Heart left ventricle (tissue), 16 donors: Measurements from ENCODE around the gene APOBEC3G. TPM values are rescaled to one million over a fixed set of nuclear protein-coding genes. Genes with fewer than 3 reads are reported as not detected.

Experiments used
- ATAC-seq, 4 donors: fragments of 200-7000 bp; cut with Tn5 transposase; one replicate each; pipeline ENCODE4 v1.9.1; 2020 to 2022; ENCODE audit warnings: moderate library complexity in 4 of 4, mild to moderate bottlenecking in 3 of 4, moderate number of reproducible peaks in 1 of 4
- DNase-seq, 5 donors: peaks; one replicate each; pipeline ENCODE4 v3.0.0-alpha.2; 2020
- H3K27ac ChIP-seq, 12 donors: fragments of 200-600 bp; sonication (generic) in 4 of 12; one replicate each; pipeline versions ENCODE4 v1.5.0 to v1.8.0; 2016 to 2022; ENCODE audit warnings: mild to moderate bottlenecking in 2 of 12
- H3K27me3 ChIP-seq, 9 donors: fragments of 200-600 bp; sonication (generic) in 2 of 9; one replicate each; pipeline versions ENCODE4 v1.5.1 to v1.8.0; 2016 to 2022; ENCODE audit warnings: mild to moderate bottlenecking in 3 of 9
- H3K36me3 ChIP-seq, 9 donors: fragments of 200-600 bp; sonication (generic) in 2 of 9; one replicate each; pipeline versions ENCODE4 v1.5.0 to v1.8.0; 2018 to 2022; ENCODE audit warnings: mild to moderate bottlenecking in 2 of 9
- H3K4me1 ChIP-seq, 12 donors: fragments of 200-600 bp; sonication (generic) in 4 of 12; one replicate each; pipeline versions ENCODE4 v1.5.0 to v1.8.0; 2016 to 2022; ENCODE audit warnings: mild to moderate bottlenecking in 3 of 12
- H3K4me3 ChIP-seq, 12 donors: fragments of 200-600 bp; sonication (generic) in 4 of 12; one replicate each; pipeline versions ENCODE4 v1.5.0 to v1.8.0; 2017 to 2022; ENCODE audit warnings: mild to moderate bottlenecking in 9 of 12, moderate library complexity in 4 of 12
- H3K9me3 ChIP-seq, 12 donors: fragments of 200-600 bp; sonication (generic) in 4 of 12; one replicate each; pipeline versions ENCODE4 v1.5.0 to v1.8.0; 2016 to 2022; ENCODE audit warnings: mild to moderate bottlenecking in 1 of 12
- CTCF ChIP-seq, 12 donors: fragments of 200-600 bp; sonication (generic) in 4 of 12; IDR thresholded peaks; one replicate each; pipeline versions ENCODE4 v1.5.0 to v1.8.0; 2018 to 2022; ENCODE audit warnings: antibody characterized with exemption in 12 of 12, mild to moderate bottlenecking in 5 of 12
- POLR2A ChIP-seq, 2 donors: fragments of 450-650 bp; IDR thresholded peaks; one replicate each; pipeline ENCODE4 v1.6.1; 2017; ENCODE audit warnings: antibody characterized with exemption in 2 of 2, mild to moderate bottlenecking in 2 of 2, moderate library complexity in 2 of 2
- WGBS, 4 donors: extraction: QIAGEN DNeasy Blood & Tissue Kit in 2 of 4; methylation state at CpG; one replicate each; pipeline versions ENCODE4 v1.1.5 to v1.1.7; 2013 to 2018; 5-methylcytosine and 5-hydroxymethylcytosine counted together
- intact Hi-C, 10 donors: fragments of 100-400 bp; cut with DNase I; formaldehyde crosslinking; loops; one replicate each; pipeline versions ENCODE4 v1.11.1 to v1.14.2; 2022
- polyA plus RNA-seq, 2 donors: library from polyadenylated mRNA; stranded (reverse); fragments of 200-250 nt; gene quantifications; one replicate each; pipeline ENCODE4 v1.2.3, GENCODE V29; 2013
- total RNA-seq, 9 donors: library from RNA; depleted of rRNA in 2 of 9; stranded (reverse); fragments of >200 nt in 2 of 9; fragmentation: NEBNext Ultra II Directional in 3 of 9; extraction: Animal tissue kit (Norgen Biotek cat#: 25700) in 3 of 9; gene quantifications; one replicate each; pipeline versions ENCODE4 v1.1.0 to v1.2.4, GENCODE V29; 2016 to 2023
- donor health status: ischemic (EF 13 %, LVEDD 7.1; RV severe dilation, severe dysfunction).
- donor health status: healthy with polysubstance abuse.
- donor health status: DM: no; HTN: yes; CAD: no.
- donor health status: DM: no; HTN: no; CAD: no.
- donor health status: ischemic (EF 25% LVEDD 6.9; RV normal size, moderate dysfunction).
- donor health status: ischemic (EF 25% LVEDD 5.7; RV mildly dilated, moderate dysfunction).
- donor health status: healthy.
- donor health status: DM: yes; HTN: yes; CAD: no.
- donor health status: ischemic (EF 35%, LVEDD 5.7; RV mildly dilated, moderate dysfunction).
- donor health status: nonischemic (EF 11% LVEDD 7.7; RV severe dilation, severe dysfunction).
- donor health status: DM: yes; HTN: yes; CAD: no.
- donor health status: PGD.
- donor health status: ischemic (EF 29% LVEDD 5.4; RV normal size, mild dysfunction).
- donor health status: nonischemic (EF 23%, LVEDD 6.1; RV moderate dilation, normal function).

The APOBEC3G gene
- total and polyA plus RNA-seq, 11 donors, result 1.8 to 21.9 (median 3.3) TPM

- Histone ChIP-seq H3K9me3 (no peaks in the 10 kb centered on the region), H3K36me3 (peaks cover 0 to 65% (median 19%) of the 10 kb centered on the region in 9 donors), H3K4me1 (peaks cover 0 to 29% (median 6%) of the 10 kb centered on the region in 12 donors), H3K27me3 (no peaks in the 10 kb centered on the region), H3K4me3 (no peak overlapping the region), H3K27ac (no peak overlapping the region)
- DNase-seq, result no peak
- TF ChIP-seq POLR2A (IDR thresholded peaks at IDR 0.05) (no peak), CTCF (IDR thresholded peaks at IDR 0.05) (no peak)
- intact Hi-C loops, result loop anchor here in 2 of 10 donors (5.0 to 10.0 kb wide), 2 partner anchors 264 to 372 kb away; partner anchors contain the start of gene CBX6 (in 1 of the 2)
- ATAC-seq, result no peak
- 88 to 91% (median 91%) methylated on average over 6 to 8 of the region's 8 CpGs for WGBS, 4 donors
These were observed 59.2 kb downstream of the APOBEC3G start for GRCh38 chr22:39136317-39136716.

Other genes with a start within 250 kb of the APOBEC3G start
- 10 to 100 TPM; 15.4 to 34.0 (median 20.7) TPM for gene NPTXR, start 233.2 kb upstream of the APOBEC3G start, total RNA-seq
- gene NPTXR, start 233.2 kb upstream of the APOBEC3G start, polyA plus RNA-seq, result 10 to 100 TPM; 18.8 to 19.1 TPM
- gene CBX6, start 205.1 kb upstream of the APOBEC3G start, total RNA-seq, result 10 to 100 TPM; 28.3 to 59.0 (median 43.9) TPM
- gene CBX6, start 205.1 kb upstream of the APOBEC3G start, polyA plus RNA-seq, result 10 to 100 TPM; 21.1 to 43.5 TPM
- gene APOBEC3A, start 119.7 kb upstream of the APOBEC3G start, total RNA-seq, result 1 to 10 TPM in 3 of 9 donors, under 1 TPM in 3, not detected in 3; 0.36 to 7.7 (median 1.4) TPM
- gene APOBEC3A, start 119.7 kb upstream of the APOBEC3G start, polyA plus RNA-seq, result 1 to 10 TPM in 1 of 2 donors, under 1 TPM in 1; 0.58 to 1.4 TPM
- gene APOBEC3B, start 94.9 kb upstream of the APOBEC3G start, total RNA-seq, result 10 to 100 TPM in 1 of 9 donors, 1 to 10 TPM in 3, under 1 TPM in 3, not detected in 2; 0.49 to 10.3 (median 1.1) TPM
- gene APOBEC3B, start 94.9 kb upstream of the APOBEC3G start, polyA plus RNA-seq, result 1 to 10 TPM in 1 of 2 donors, under 1 TPM in 1; 0.85 to 1.0 TPM
- gene APOBEC3C, start 63.0 kb upstream of the APOBEC3G start, total RNA-seq, result 10 to 100 TPM in 8 of 9 donors, 1 to 10 TPM in 1; 7.3 to 53.8 (median 26.3) TPM
- gene APOBEC3C, start 63.0 kb upstream of the APOBEC3G start, polyA plus RNA-seq, result 10 to 100 TPM; 12.3 to 24.9 TPM
- gene APOBEC3D, start 56.1 kb upstream of the APOBEC3G start, total RNA-seq, result 1 to 10 TPM in 4 of 9 donors, under 1 TPM in 5; 0.20 to 4.7 (median 0.87) TPM
- gene APOBEC3D, start 56.1 kb upstream of the APOBEC3G start, polyA plus RNA-seq, result 1 to 10 TPM in 1 of 2 donors, under 1 TPM in 1; 0.80 to 1.4 TPM
- gene APOBEC3F, start 36.4 kb upstream of the APOBEC3G start, total RNA-seq, result 10 to 100 TPM in 2 of 9 donors, 1 to 10 TPM in 7; 1.2 to 18.2 (median 4.3) TPM
- 1 to 10 TPM; 1.4 to 9.6 TPM for gene APOBEC3F, start 36.4 kb upstream of the APOBEC3G start, polyA plus RNA-seq
- gene APOBEC3H, start 20.0 kb downstream of the APOBEC3G start, total RNA-seq, result 1 to 10 TPM in 1 of 9 donors, under 1 TPM in 3, not detected in 5; 0.21 to 1.7 (median 0.61) TPM
- gene APOBEC3H, start 20.0 kb downstream of the APOBEC3G start, polyA plus RNA-seq, result under 1 TPM in 1 of 2 donors, not detected in 1; 0.46 TPM
- 100 to 1,000 TPM in 1 of 9 donors, 10 to 100 TPM in 8; 48.3 to 187 (median 75.0) TPM for gene CBX7, start 75.4 kb downstream of the APOBEC3G start, total RNA-seq
- gene CBX7, start 75.4 kb downstream of the APOBEC3G start, polyA plus RNA-seq, result 10 to 100 TPM; 50.1 to 60.4 TPM
- gene PDGFB, start 167.7 kb downstream of the APOBEC3G start, total RNA-seq, result 10 to 100 TPM; 15.2 to 43.7 (median 21.8) TPM
- gene PDGFB, start 167.7 kb downstream of the APOBEC3G start, polyA plus RNA-seq, result 10 to 100 TPM in 1 of 2 donors, 1 to 10 TPM in 1; 9.0 to 21.3 TPM
- gene RPL3, start 242.3 kb downstream of the APOBEC3G start, total RNA-seq, result 100 to 1,000 TPM; 237 to 911 (median 336) TPM
- gene RPL3, start 242.3 kb downstream of the APOBEC3G start, polyA plus RNA-seq, result 1,000 to 10,000 TPM in 1 of 2 donors, 100 to 1,000 TPM in 1; 329 to 1,765 TPM